BJ (cell line): ENCODE data around the gene LANCL3. TPM values are rescaled to one million over a fixed set of nuclear protein-coding genes. Genes with fewer than 3 reads are reported as not detected.

Experiments used
- CTCF ChIA-PET: fragments of 350-600 bp; formaldehyde crosslinking; extraction: SDS; loops from one replicate; lab custom pipeline; 2021; ENCODE audit warnings: antibody characterized with exemption, inconsistent platforms; lab: Yijun Ruan, JAX
- POLR2A ChIA-PET: fragments of 300-600 bp; sonication (Branson Sonifier 250); formaldehyde crosslinking; extraction: SDS; loops from one replicate; lab custom pipeline; 2021; ENCODE audit warnings: antibody characterized with exemption; lab: Charles Lee
- DNase-seq: peaks from one replicate; pipeline ENCODE4 v3.0.0-alpha.2; 2011; ENCODE audit warnings: low read depth
- H3K27me3 ChIP-seq: 2 replicates; pipeline ENCODE4 v1.6.0; 2011; ENCODE audit warnings: low read length; ENCODE audit not compliant: control insufficient read depth, insufficient read depth
- H3K36me3 ChIP-seq: 2 replicates; pipeline ENCODE4 v1.5.1; 2011; ENCODE audit warnings: low read length; ENCODE audit not compliant: control insufficient read depth, insufficient read depth
- H3K4me3 ChIP-seq: 2 replicates; pipeline ENCODE4 v1.5.1; 2011; ENCODE audit warnings: low read depth, mild to moderate bottlenecking, control low read depth, low read length
- CTCF ChIP-seq: IDR thresholded peaks from 2 replicates; pipeline ENCODE4 v1.5.1; 2011; ENCODE audit warnings: low read depth, mild to moderate bottlenecking, control low read depth, inconsistent platforms, low read length, moderate library complexity; ENCODE audit not compliant: insufficient read depth
- polyA plus RNA-seq: library from polyadenylated mRNA; depleted of rRNA; stranded (reverse); fragments of >200 nt; gene quantifications from 2 replicates; pipeline ENCODE4 v1.2.3, GENCODE V29; 2011

Gene LANCL3
- polyA plus RNA-seq, 1 experiment = not detected

DNA sequence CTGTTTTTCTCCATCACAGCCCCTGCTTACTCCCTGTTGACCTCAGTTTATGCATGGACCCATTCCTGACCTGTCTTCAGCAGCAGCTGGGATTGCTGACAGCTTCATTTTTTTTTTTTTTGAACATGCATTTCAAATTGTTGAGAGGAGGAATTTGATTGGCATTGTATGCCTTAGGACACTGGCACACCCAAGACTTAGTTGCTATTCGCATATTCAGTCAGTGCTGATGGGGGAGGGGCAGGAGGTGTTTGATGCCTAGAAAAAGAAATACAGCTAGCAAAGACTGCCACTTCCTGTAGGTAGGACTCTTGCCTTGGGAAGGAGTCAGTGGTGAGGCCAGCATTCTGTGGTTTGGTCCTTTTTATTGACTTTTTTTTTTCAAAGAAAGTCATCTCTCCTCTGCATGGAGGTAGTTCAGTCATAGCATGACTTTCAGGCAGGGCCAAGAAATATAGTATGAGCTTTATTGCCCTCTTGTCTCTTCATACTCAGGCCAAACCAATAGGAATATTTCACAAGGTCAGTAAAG, 80.5 kb downstream of the LANCL3 start:
- no peak for TF ChIP-seq CTCF
- Histone ChIP-seq H3K27me3 (no peaks in the 10 kb centered on the region), H3K36me3 (no peaks in the 10 kb centered on the region), H3K4me3 (no peak overlapping the region)
- no peak for DNase-seq
- ChIA-PET CTCF (no interaction called here), POLR2A (no interaction called here)

- TF ChIP-seq CTCF = no peak
- CTCF ChIA-PET = no interaction called here
- POLR2A ChIA-PET = no interaction called here
- no peak for DNase-seq
- no peaks in the 10 kb centered on the region for H3K36me3 ChIP-seq
- H3K4me3 ChIP-seq = no peak overlapping the region
- no peaks in the 10 kb centered on the region for H3K27me3 ChIP-seq
These were observed 81.2 kb downstream of the LANCL3 start for GRCh38 chrX:37652589-37653231.

DNA sequence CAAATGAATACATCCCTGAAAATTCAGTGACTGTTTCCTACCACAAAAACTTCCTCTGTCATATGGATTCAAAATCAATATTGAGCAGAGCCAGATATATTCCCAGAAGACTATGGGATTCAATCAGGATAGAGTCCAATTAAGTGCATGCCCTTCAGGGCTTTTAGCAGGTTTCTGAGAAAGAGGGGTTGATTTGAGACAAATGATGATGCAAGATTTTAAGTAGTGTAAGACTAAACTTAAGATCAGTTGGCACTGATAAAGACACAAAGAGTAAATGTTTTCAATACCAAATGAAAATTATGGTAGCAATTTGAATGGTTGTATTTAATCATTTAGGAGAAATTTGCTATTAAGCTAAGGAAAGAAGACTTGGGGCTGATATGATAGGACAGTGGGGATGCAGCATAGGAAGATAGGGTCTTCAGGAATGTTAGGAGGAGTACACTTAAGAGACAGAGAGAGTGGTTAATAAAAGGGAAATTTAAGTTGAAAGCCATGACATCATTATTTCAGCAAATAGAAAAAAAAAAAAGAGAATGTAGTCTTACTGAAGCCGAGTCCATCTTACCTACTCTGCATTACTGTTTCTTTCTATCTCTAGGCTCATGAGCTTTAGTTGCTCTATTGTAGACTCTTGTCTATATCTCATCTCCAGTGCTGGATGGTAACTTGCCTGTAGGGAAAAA, 82.1 kb downstream of the LANCL3 start:
- ChIA-PET CTCF (no interaction called here), POLR2A (no interaction called here)
- no peaks in the 10 kb centered on the region for H3K36me3 ChIP-seq
- no peak overlapping the region for H3K4me3 ChIP-seq
- no peak for TF ChIP-seq CTCF
- no peaks in the 10 kb centered on the region for H3K27me3 ChIP-seq
- no peak for DNase-seq

DNA sequence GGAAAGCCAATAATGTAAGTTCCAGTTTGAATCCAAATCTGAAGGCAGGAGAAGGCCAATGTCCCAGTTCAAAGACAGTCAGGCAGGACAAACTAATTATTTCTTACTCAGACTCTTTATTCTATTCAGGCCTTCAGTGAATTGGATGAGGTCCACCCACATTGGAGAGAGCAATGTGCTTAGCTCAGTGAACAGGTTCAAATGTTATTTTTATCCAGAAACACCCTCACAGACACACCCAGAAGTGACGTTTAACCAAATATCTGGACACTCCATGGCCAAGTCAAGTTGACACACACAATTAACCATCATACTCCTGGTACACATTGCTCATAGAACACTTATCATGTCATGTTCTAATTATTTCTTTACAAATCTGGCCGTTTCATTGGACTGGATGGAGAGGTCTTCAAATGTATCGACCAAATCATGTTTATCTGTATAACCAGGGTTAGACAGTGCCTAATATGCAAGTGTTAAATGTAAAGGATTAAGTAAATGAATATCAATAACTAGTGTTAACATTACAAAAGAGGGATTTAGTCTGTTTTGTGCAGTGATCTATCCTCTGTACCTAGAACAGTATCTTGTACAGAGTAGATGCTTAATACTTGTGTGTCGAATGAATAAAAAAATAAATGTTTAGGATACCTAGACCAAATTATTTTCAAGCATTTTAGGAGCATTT, 87.0 kb downstream of the LANCL3 start:
- POLR2A ChIA-PET = no interaction called here
- CTCF ChIA-PET = no interaction called here
- H3K36me3 ChIP-seq = no peaks in the 10 kb centered on the region
- no peak overlapping the region for H3K4me3 ChIP-seq
- no peak for DNase-seq
- no peak for TF ChIP-seq CTCF
- H3K27me3 ChIP-seq = no peaks in the 10 kb centered on the region

GRCh38 chrX:37659047-37659446, 87.6 kb downstream of the LANCL3 start:
- ChIA-PET POLR2A (no interaction called here), CTCF (interaction anchor here (0.9 kb wide), 1 partner anchor 15 kb away, joined by 5 read pairs; no protein-coding TSS in a partner anchor)
- no peaks in the 10 kb centered on the region for H3K27me3 ChIP-seq
- no peaks in the 10 kb centered on the region for H3K36me3 ChIP-seq
- no peak for TF ChIP-seq CTCF
- no peak for DNase-seq
- no peak overlapping the region for H3K4me3 ChIP-seq
